ENCODE results near the gene GPRC5C. TPM values are rescaled to one million over a fixed set of nuclear protein-coding genes. Genes with fewer than 3 reads are reported as not detected.

GPRC5C gene
- total RNA-seq, 1 donor, result 2.9 TPM

DNA sequence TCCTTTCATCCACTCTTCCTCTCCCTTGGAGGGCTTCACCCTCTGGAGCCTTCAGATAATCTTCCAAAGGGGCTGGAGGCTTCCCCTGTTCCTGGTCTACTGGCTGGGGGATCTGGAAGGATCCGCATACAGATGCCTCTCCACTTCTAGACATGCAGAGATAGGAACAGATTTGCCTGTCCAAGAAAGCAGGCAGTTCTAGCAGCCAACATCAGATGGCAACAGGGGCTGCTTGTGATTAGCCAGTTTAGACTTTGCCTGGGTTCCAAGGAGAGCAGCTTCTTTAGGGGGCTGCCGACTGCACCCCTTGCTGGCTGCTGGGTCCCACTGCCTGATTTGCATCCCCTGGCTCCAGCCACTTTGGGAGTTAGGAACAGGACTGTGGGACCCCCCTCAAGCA, 28.4 kb downstream of the GPRC5C start:
- H3K4me2 ChIP-seq (ENCODE audit: insufficient read depth, low read length), result no peak overlapping the region
- H3K79me2 ChIP-seq (ENCODE audit: insufficient read depth, low read length), result no peaks in the 10 kb centered on the region
- H3K36me3 ChIP-seq (ENCODE audit: insufficient read depth, low read length), result no peaks in the 10 kb centered on the region
- DNase-seq (ENCODE audit: insufficient read length, low spot score, missing footprints), result peak; percentile 21
- H3K27ac ChIP-seq (ENCODE audit: low read depth, low read length), result no peak overlapping the region
- H4K20me1 ChIP-seq (ENCODE audit: insufficient read depth, low read length), result no peaks in the 10 kb centered on the region
- no peak overlapping the region for H2AFZ ChIP-seq (ENCODE audit: low read length)
- H3K27me3 ChIP-seq (ENCODE audit: insufficient read depth, low read length), result no peaks in the 10 kb centered on the region
- H3K4me1 ChIP-seq (ENCODE audit: insufficient read depth, low read length), result no peaks in the 10 kb centered on the region
- TF ChIP-seq, protein P1, sequence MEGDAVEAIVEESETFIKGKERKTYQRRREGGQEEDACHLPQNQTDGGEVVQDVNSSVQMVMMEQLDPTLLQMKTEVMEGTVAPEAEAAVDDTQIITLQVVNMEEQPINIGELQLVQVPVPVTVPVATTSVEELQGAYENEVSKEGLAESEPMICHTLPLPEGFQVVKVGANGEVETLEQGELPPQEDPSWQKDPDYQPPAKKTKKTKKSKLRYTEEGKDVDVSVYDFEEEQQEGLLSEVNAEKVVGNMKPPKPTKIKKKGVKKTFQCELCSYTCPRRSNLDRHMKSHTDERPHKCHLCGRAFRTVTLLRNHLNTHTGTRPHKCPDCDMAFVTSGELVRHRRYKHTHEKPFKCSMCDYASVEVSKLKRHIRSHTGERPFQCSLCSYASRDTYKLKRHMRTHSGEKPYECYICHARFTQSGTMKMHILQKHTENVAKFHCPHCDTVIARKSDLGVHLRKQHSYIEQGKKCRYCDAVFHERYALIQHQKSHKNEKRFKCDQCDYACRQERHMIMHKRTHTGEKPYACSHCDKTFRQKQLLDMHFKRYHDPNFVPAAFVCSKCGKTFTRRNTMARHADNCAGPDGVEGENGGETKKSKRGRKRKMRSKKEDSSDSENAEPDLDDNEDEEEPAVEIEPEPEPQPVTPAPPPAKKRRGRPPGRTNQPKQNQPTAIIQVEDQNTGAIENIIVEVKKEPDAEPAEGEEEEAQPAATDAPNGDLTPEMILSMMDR (IDR thresholded peaks at IDR 0.05; ENCODE audit: extremely low read depth, low read depth, low read length), result no peak
- H3K9me3 ChIP-seq (ENCODE audit: low read depth, low read length), result no peaks in the 10 kb centered on the region
- H3K4me3 ChIP-seq (ENCODE audit: insufficient read depth, low read length), result no peak overlapping the region

DNA sequence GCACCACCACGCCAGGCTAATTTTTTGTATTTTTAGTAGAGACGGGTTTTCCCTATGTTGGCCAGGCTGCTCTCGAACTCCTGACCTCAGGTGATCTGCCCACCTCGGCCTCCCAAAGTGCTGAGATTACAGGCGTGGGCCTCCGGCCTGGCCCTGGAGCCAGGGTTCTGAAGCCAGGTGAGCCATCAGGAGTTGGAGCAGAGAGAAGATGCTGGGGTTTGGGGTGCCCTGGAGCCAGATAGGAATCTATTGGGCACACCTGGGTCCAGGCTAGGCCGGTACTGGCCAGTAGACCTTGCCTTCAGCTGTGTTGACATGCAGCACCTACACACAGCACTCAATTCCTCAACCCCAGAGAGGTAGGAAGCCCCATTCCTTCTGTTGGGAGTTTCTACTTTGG, 29.1 kb downstream of the GPRC5C start:
- Histone ChIP-seq H3K27ac (ENCODE audit: low read depth, low read length) (no peak overlapping the region), H3K9me3 (ENCODE audit: low read depth, low read length) (no peaks in the 10 kb centered on the region), H3K36me3 (ENCODE audit: insufficient read depth, low read length) (no peaks in the 10 kb centered on the region), H3K27me3 (ENCODE audit: insufficient read depth, low read length) (no peaks in the 10 kb centered on the region), H3K4me2 (ENCODE audit: insufficient read depth, low read length) (no peak overlapping the region), H4K20me1 (ENCODE audit: insufficient read depth, low read length) (no peaks in the 10 kb centered on the region), H3K79me2 (ENCODE audit: insufficient read depth, low read length) (no peaks in the 10 kb centered on the region), H3K4me3 (ENCODE audit: insufficient read depth, low read length) (no peak overlapping the region), H2AFZ (ENCODE audit: low read length) (no peak overlapping the region), H3K4me1 (ENCODE audit: insufficient read depth, low read length) (no peaks in the 10 kb centered on the region)
- TF ChIP-seq, protein P1 (IDR thresholded peaks at IDR 0.05; ENCODE audit: extremely low read depth, low read depth, low read length), result no peak
- DNase-seq (ENCODE audit: insufficient read length, low spot score, missing footprints), result peak; percentile 6

DNA sequence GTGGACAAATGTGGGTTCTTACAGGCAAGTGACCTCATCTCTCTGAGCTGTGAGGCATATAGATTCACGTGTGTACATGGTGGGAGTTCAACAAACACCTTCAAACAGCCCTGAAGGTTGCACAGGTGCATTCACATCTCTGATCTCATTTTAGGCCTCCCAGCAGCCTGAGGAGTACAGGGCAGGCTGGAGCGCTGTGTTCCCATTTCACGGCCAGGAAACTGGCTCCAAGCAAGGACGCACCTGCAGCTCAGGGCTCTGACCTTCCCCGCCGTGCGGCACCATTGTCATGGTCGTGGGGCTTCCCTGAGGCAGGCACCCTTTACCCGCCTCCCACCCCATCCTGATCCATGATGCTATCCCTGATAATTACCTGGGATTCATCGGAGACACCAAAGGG, 29.7 kb downstream of the GPRC5C start:
- TF ChIP-seq, protein P1 (IDR thresholded peaks at IDR 0.05; ENCODE audit: extremely low read depth, low read depth, low read length), result no peak
- DNase-seq (ENCODE audit: insufficient read length, low spot score, missing footprints), result peak; percentile 41
- H3K79me2 ChIP-seq (ENCODE audit: insufficient read depth, low read length), result no peaks in the 10 kb centered on the region

DNA sequence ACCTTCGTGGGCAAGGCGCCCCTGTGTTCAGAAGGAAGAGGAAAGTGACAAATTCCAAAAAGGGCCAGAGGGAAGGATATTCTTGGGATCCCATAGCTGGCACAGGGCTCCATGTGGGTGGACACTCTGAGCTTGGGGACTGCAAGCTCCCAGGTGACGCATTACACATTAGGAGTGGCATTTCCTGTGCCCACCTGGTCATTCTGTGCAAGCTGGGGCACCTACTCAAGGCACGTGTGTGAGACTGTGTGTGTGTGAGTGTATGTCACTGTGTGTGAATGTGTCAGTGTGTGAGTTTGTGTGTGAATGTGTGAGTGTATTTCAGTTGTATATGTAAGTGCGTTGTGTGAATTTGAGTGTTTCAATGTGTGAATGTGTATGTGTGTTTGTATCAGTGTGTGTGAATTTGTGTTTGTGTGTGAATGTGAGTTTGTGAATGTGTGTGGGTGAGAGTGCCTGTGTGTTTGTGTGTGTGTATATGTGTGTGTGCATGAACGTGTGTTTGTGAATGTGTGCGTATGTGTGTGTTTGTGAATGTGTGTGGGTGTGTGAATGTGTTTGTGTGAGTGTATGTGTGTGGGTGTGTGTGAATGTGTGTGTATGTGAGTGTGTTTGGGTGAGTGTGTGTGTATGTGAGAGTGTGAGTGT, 33.0 kb downstream of the GPRC5C start:
- Histone ChIP-seq H3K4me3 (ENCODE audit: insufficient read depth, low read length) (no peak overlapping the region), H3K4me1 (ENCODE audit: insufficient read depth, low read length) (no peaks in the 10 kb centered on the region), H3K9me3 (ENCODE audit: low read depth, low read length) (no peaks in the 10 kb centered on the region), H4K20me1 (ENCODE audit: insufficient read depth, low read length) (no peaks in the 10 kb centered on the region), H3K4me2 (ENCODE audit: insufficient read depth, low read length) (no peak overlapping the region), H3K79me2 (ENCODE audit: insufficient read depth, low read length) (no peaks in the 10 kb centered on the region), H3K36me3 (ENCODE audit: insufficient read depth, low read length) (no peaks in the 10 kb centered on the region), H3K27me3 (ENCODE audit: insufficient read depth, low read length) (no peaks in the 10 kb centered on the region), H3K27ac (ENCODE audit: low read depth, low read length) (no peak overlapping the region), H2AFZ (ENCODE audit: low read length) (no peak overlapping the region)
- DNase-seq (ENCODE audit: insufficient read length, low spot score, missing footprints), result no peak
- TF ChIP-seq, protein P1 (IDR thresholded peaks at IDR 0.05; ENCODE audit: extremely low read depth, low read depth, low read length), result no peak

More for the DNA sequence above, 29.7 kb downstream of the GPRC5C start:
- Histone ChIP-seq H2AFZ (ENCODE audit: low read length) (no peak overlapping the region), H3K4me1 (ENCODE audit: insufficient read depth, low read length) (no peaks in the 10 kb centered on the region), H3K4me2 (ENCODE audit: insufficient read depth, low read length) (no peak overlapping the region), H4K20me1 (ENCODE audit: insufficient read depth, low read length) (no peaks in the 10 kb centered on the region), H3K27me3 (ENCODE audit: insufficient read depth, low read length) (no peaks in the 10 kb centered on the region), H3K9me3 (ENCODE audit: low read depth, low read length) (no peaks in the 10 kb centered on the region), H3K4me3 (ENCODE audit: insufficient read depth, low read length) (no peak overlapping the region), H3K27ac (ENCODE audit: low read depth, low read length) (no peak overlapping the region), H3K36me3 (ENCODE audit: insufficient read depth, low read length) (no peaks in the 10 kb centered on the region)
